Kidney (tissue), 14 donors: ENCODE data around the gene BCAS3. TPM values are rescaled to one million over a fixed set of nuclear protein-coding genes. Genes with fewer than 3 reads are reported as not detected.

Source experiments
- DNase-seq, 5 donors: peaks; one replicate each; pipeline ENCODE4 v3.0.0-alpha.2; 2013 to 2020
- FAIRE-seq: peaks from 2 replicates; lab custom pipeline; 2012; peaks lifted over from hg19 to GRCh38; lab: Jason Lieb, UNC
- H3K27ac ChIP-seq, 2 donors: one replicate each; pipeline ENCODE4 v1.7.0; 2013; ENCODE audit warnings: low read depth in 2 of 2, low read length in 2 of 2, inconsistent platforms in 1 of 2
- H3K27me3 ChIP-seq: one replicate; pipeline ENCODE4 v1.7.1; 2013; ENCODE audit warnings: low read length, inconsistent platforms; ENCODE audit not compliant: control insufficient read depth, insufficient read depth
- H3K36me3 ChIP-seq, 3 donors: one replicate each; pipeline versions ENCODE4 v1.7.0 to v1.7.1; 2013; ENCODE audit warnings: low read length in 3 of 3, control low read depth in 1 of 3, inconsistent platforms in 1 of 3; ENCODE audit not compliant: insufficient read depth in 3 of 3, control insufficient read depth in 2 of 3
- H3K4me1 ChIP-seq, 3 donors: one replicate each; pipeline versions ENCODE4 v1.7.0 to v1.7.1; 2013; ENCODE audit warnings: low read length in 3 of 3, inconsistent platforms in 1 of 3, low read depth in 1 of 3; ENCODE audit not compliant: control insufficient read depth in 2 of 3, insufficient read depth in 2 of 3
- H3K4me3 ChIP-seq, 3 donors: one replicate each; pipeline versions ENCODE4 v1.7.0 to v1.8.1; 2013; ENCODE audit warnings: low read length in 3 of 3, control low read depth in 1 of 3, inconsistent platforms in 1 of 3
- H3K9ac ChIP-seq, 3 donors: one replicate each; pipeline versions ENCODE4 v1.7.0 to v1.7.1; 2013; ENCODE audit warnings: low read length in 3 of 3, control low read depth in 1 of 3, inconsistent platforms in 1 of 3
- H3K9me3 ChIP-seq, 3 donors: one replicate each; pipeline versions ENCODE4 v1.7.0 to v1.7.1; 2013; ENCODE audit warnings: low read length in 3 of 3, control low read depth in 1 of 3, inconsistent platforms in 1 of 3; ENCODE audit not compliant: control insufficient read depth in 2 of 3, insufficient read depth in 1 of 3
- CTCF ChIP-seq: IDR thresholded peaks from 3 replicates; pipeline ENCODE4 v1.5.1; 2012; ENCODE audit warnings: mild to moderate bottlenecking, moderate library complexity, borderline replicate concordance; ENCODE audit not compliant: insufficient read depth; ENCODE audit errors: extremely low read depth
- intact Hi-C: fragments of 100-400 bp; cut with DNase I; formaldehyde crosslinking; loops from one replicate; pipeline ENCODE4 v1.11.1; 2022
- polyA plus RNA-seq: library from polyadenylated mRNA; stranded (reverse); fragments of 350-450 nt; fragmentation: Illumina TruSeq; extraction: RNeasy Lipid Tissue Mini Kit (QIAGEN cat#74804); gene quantifications from one replicate; pipeline ENCODE4 v1.2.3, GENCODE V29; 2014; ENCODE audit warnings: low read depth, low replicate concordance; ENCODE audit not compliant: insufficient read depth
- total RNA-seq: library from RNA; stranded (reverse); fragmentation: NEBNext Ultra II Directional; extraction: Animal tissue kit (Norgen Biotek cat#: 25700); gene quantifications from one replicate; pipeline ENCODE4 v1.2.1, GENCODE V29; 2021
- donor health status: control.
- donor health status: control.
- donor health status: control.
- donor health status: control.
- donor health status: control.
- donor health status: DM: yes; HTN: yes; CAD: no.
- donor health status: Normal renal cell carcinoma (clear cell type).

The BCAS3 gene
- total and polyA plus RNA-seq, 2 donors from 2014 or later = 18.3 to 44.1 TPM

DNA sequence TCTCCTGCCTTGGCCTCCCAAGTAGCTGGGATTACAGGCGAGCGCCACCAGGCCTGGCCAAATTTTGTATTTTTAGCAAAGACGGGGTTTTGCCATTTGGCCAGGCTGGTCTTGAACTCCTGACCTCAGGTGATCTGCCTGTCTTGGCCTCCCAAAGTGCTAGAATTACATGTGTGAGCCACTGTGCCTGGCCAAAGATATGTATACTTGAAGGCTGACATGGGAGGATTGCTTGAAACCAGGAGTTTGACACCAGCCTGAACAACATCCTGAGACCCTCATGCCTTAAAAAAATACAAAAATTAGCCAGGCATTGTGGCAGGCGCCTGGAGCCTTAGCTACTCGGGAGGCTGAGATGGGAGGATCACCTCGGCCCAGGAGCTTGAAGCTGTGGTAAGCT, 3.1 kb downstream of the BCAS3 start:
- DNase-seq = no peak
- intact Hi-C loops = no loop called here
- TF ChIP-seq CTCF = no peak
- no peak overlapping the region for H3K27ac ChIP-seq
- H3K27me3 ChIP-seq = no peaks in the 10 kb centered on the region
- H3K9ac ChIP-seq = no peak overlapping the region
- no peaks in the 10 kb centered on the region for H3K4me1 ChIP-seq
- no peaks in the 10 kb centered on the region for H3K9me3 ChIP-seq
- H3K4me3 ChIP-seq = no peak overlapping the region
- peaks cover 0 to 11% (median 9%) of the 10 kb centered on the region in 3 donors for H3K36me3 ChIP-seq
- no peak for FAIRE-seq

- DNase-seq (no peak), FAIRE-seq (no peak)
- no peaks in the 10 kb centered on the region for H3K9me3 ChIP-seq
- H3K27ac ChIP-seq = no peak overlapping the region
- H3K9ac ChIP-seq = no peak overlapping the region
- H3K4me1 ChIP-seq = no peaks in the 10 kb centered on the region
- H3K36me3 ChIP-seq = peaks cover 0 to 14% (median 12%) of the 10 kb centered on the region in 3 donors
- TF ChIP-seq CTCF = no peak
- no peak overlapping the region for H3K4me3 ChIP-seq
- intact Hi-C loops = no loop called here
- H3K27me3 ChIP-seq = no peaks in the 10 kb centered on the region
These were observed 7.8 kb downstream of the BCAS3 start for GRCh38 chr17:60685437-60685836.

GRCh38 chr17:60695960-60696359, 18.3 kb downstream of the BCAS3 start:
- FAIRE-seq (no peak), DNase-seq (no peak)
- no peak overlapping the region for H3K4me3 ChIP-seq
- H3K36me3 ChIP-seq = peaks cover 0 to 4% (median 0%) of the 10 kb centered on the region in 3 donors
- no peak overlapping the region for H3K9ac ChIP-seq
- no peaks in the 10 kb centered on the region for H3K4me1 ChIP-seq
- no peak for TF ChIP-seq CTCF
- H3K27ac ChIP-seq = no peak overlapping the region
- no peaks in the 10 kb centered on the region for H3K27me3 ChIP-seq
- no peaks in the 10 kb centered on the region for H3K9me3 ChIP-seq
- intact Hi-C loops = no loop called here

DNA sequence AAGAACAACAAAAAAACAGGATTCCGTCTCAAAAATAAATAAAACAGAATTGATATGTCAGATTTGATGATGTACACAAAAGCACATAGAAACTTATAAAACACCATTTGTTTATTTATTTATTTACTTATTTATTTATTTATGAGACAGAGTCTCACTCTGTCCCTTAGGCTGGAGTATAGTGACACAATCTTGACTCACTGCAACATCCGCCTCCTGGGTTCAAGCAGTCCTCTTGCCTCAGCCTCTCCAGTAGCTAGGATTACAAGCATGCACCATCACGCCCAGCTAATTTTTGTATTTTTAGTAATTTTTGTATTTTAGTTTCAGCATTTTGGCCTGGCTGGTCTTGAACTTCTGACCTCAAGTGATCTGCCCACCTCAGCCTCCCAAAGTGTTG, 21.4 kb downstream of the BCAS3 start:
- Histone ChIP-seq H3K9ac (no peak overlapping the region), H3K36me3 (peaks cover 0 to 4% (median 0%) of the 10 kb centered on the region in 3 donors), H3K4me3 (no peak overlapping the region), H3K9me3 (no peaks in the 10 kb centered on the region), H3K27me3 (no peaks in the 10 kb centered on the region), H3K4me1 (no peaks in the 10 kb centered on the region), H3K27ac (no peak overlapping the region)
- DNase-seq (no peak), FAIRE-seq (no peak)
- intact Hi-C loops = no loop called here
- TF ChIP-seq CTCF = no peak
